ENCODE data around the gene PIK3C2G.

PIK3C2G gene

GRCh38 chr12:18221726-18222125 lies 39.6 kb upstream of the PIK3C2G start (continued):
- no peak for TF ChIP-seq CSRNP3 (CRISPR knock-in tag; IDR thresholded peaks at IDR 0.05)
- TF ChIP-seq ZNF70 (CRISPR knock-in tag; IDR thresholded peaks at IDR 0.05) = no peak
- no peak for TF ChIP-seq BACH2 (CRISPR knock-in tag; IDR thresholded peaks at IDR 0.05; ENCODE audit: borderline replicate concordance)
- no peak for TF ChIP-seq ESRRG (CRISPR knock-in tag; IDR thresholded peaks at IDR 0.05)
- TF ChIP-seq ZNF8 (CRISPR knock-in tag; IDR thresholded peaks at IDR 0.05) = no peak
- TF ChIP-seq TCF4 (CRISPR knock-in tag; IDR thresholded peaks at IDR 0.05; ENCODE audit: borderline replicate concordance) = no peak

GRCh38 chr12:18222699-18223098 lies 38.6 kb upstream of the PIK3C2G start:
- no peak for ATAC-seq
- TF ChIP-seq ZFP3 (CRISPR knock-in tag; IDR thresholded peaks at IDR 0.05) = no peak
- no peak for TF ChIP-seq ISL1 (CRISPR knock-in tag; IDR thresholded peaks at IDR 0.05)
- TF ChIP-seq ZFP30 (CRISPR knock-in tag; IDR thresholded peaks at IDR 0.05) = no peak
- no peak for TF ChIP-seq SNAI2 (CRISPR knock-in tag; IDR thresholded peaks at IDR 0.05)
- no peak for TF ChIP-seq TOX (CRISPR knock-in tag; IDR thresholded peaks at IDR 0.05; ENCODE audit: borderline replicate concordance)
- TF ChIP-seq GLIS3 (CRISPR knock-in tag; IDR thresholded peaks at IDR 0.05) = no peak
- TF ChIP-seq CREB5 (CRISPR knock-in tag; IDR thresholded peaks at IDR 0.05; ENCODE audit: low read depth) = no peak
- TF ChIP-seq POU6F1 (CRISPR knock-in tag; IDR thresholded peaks at IDR 0.05; ENCODE audit: borderline replicate concordance, low read depth) = no peak
- no peak for TF ChIP-seq TCF4 (CRISPR knock-in tag; IDR thresholded peaks at IDR 0.05; ENCODE audit: borderline replicate concordance)
- TF ChIP-seq ZNF8 (CRISPR knock-in tag; IDR thresholded peaks at IDR 0.05) = no peak
- no peak for TF ChIP-seq PPARA (CRISPR knock-in tag; IDR thresholded peaks at IDR 0.05; ENCODE audit: borderline replicate concordance)
- TF ChIP-seq CSDC2 (CRISPR knock-in tag; IDR thresholded peaks at IDR 0.05) = no peak
- no peak for TF ChIP-seq ZNF565 (CRISPR knock-in tag; conservative IDR thresholded peaks at IDR 0.05; ENCODE audit: low read depth)
- TF ChIP-seq PATZ1 (CRISPR knock-in tag; IDR thresholded peaks at IDR 0.05; ENCODE audit: borderline replicate concordance) = no peak
- no peak for TF ChIP-seq BACH2 (CRISPR knock-in tag; IDR thresholded peaks at IDR 0.05; ENCODE audit: borderline replicate concordance)

- TF ChIP-seq BACH2 (CRISPR knock-in tag; IDR thresholded peaks at IDR 0.05; ENCODE audit: borderline replicate concordance) (no peak), GLIS3 (CRISPR knock-in tag; IDR thresholded peaks at IDR 0.05) (no peak), ZFP30 (CRISPR knock-in tag; IDR thresholded peaks at IDR 0.05) (no peak), ZNF8 (CRISPR knock-in tag; IDR thresholded peaks at IDR 0.05) (no peak), ISL1 (CRISPR knock-in tag; IDR thresholded peaks at IDR 0.05) (no peak), ZFP3 (CRISPR knock-in tag; IDR thresholded peaks at IDR 0.05) (no peak), OSR1 (CRISPR knock-in tag; IDR thresholded peaks at IDR 0.05) (no peak), CREB5 (CRISPR knock-in tag; IDR thresholded peaks at IDR 0.05; ENCODE audit: low read depth) (no peak), TCF4 (CRISPR knock-in tag; IDR thresholded peaks at IDR 0.05; ENCODE audit: borderline replicate concordance) (no peak), POU6F1 (CRISPR knock-in tag; IDR thresholded peaks at IDR 0.05; ENCODE audit: borderline replicate concordance, low read depth) (no peak), ZNF70 (CRISPR knock-in tag; IDR thresholded peaks at IDR 0.05) (no peak), PPARA (CRISPR knock-in tag; IDR thresholded peaks at IDR 0.05; ENCODE audit: borderline replicate concordance) (no peak), CSRNP3 (CRISPR knock-in tag; IDR thresholded peaks at IDR 0.05) (no peak), PATZ1 (CRISPR knock-in tag; IDR thresholded peaks at IDR 0.05; ENCODE audit: borderline replicate concordance) (no peak), ESRRG (CRISPR knock-in tag; IDR thresholded peaks at IDR 0.05) (no peak)
- peak; percentile 81 for ATAC-seq
Observed at GRCh38 chr12:18224745-18225144, 36.6 kb upstream of the PIK3C2G start.

All from SK-N-SH treated with all-trans-retinoic acid at 6 μM for 48 hours (cell line).